Kasumi-1 (cell line): Measurements from ENCODE around the gene MAPRE2.

Experiments
- DNase-seq, 2 experiments: peaks; one replicate each; lab custom pipeline; 2025; lab: John Stamatoyannopoulos, UW

The MAPRE2 gene

GRCh38 chr18:35038029-35038428 is 3.2 kb upstream of the MAPRE2 start:
- no peak for DNase-seq

DNA sequence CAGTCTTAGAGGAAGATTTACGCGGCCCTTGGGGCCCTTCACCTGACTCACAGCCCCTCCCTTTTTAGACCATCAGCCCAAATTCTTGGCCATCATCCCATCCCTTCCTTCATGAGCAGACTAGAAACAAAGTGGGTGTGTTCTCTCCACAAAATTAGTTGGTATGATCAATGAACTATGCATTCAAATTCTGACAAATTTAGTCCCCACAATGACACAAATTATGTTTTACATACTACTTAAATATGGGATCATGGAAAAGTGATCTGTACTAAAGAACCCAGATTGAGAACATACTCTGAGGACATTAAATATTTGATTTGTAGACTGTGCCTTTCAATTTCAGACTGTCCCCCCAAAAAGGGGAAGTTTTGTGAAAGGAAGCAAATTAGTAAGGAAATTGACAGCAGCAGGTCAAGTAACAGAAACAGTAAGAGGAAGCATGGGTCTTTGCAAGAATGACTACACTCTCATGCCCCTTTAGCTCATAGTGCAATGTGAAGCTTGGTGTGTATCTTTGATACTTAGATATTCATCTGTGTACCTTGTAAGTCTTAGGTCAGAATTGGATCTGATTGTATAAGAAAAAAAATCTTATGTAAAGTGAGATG is 2.2 kb upstream of the MAPRE2 start:
- peak; percentile 93 to 94 for DNase-seq

DNA sequence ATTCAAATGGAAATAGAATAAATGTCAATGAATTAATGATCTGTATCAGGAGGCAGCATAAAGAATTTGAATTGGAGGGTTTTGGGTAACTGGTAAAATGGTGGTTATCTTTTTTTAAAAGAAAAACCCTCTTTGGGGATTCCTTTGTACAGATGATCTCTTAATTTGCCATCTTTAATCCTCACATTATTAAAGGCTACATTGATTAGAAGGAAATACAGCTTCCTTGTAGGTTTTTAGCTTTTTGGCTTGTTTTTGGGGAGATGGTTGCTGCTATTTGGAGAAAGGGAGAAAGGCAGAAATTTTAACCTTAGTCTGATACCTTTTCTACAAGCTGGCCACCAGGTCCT is 600 bp upstream of the MAPRE2 start:
- DNase-seq: peak in 1 of 2 experiments; percentile 44

DNA sequence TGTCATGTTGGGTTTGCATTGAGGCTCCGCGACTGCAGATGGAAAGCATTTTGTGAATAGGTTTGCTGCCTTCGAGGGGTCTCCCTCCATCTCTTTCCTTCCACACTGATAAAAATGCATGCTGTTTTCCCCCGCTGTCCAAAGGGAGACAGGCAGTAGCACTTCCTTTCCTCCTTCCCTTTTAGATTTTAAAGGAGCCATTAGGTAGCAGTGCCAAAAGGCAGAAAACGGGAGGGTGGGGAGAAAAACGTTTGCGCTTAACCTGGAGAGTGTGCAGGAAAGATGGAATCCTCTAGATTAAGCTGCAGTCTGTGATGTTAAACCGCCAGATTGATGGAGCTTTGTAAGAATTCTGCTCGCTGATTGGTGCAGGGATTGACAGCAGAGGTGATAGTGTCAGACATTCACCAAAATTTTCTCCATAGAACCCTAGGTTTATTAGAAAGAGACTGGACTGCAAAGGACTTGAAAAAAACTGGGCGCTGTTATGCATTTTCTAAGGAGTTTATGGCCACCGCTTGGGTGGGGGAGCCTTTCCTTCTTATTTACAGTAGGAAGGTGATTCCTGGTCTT is 688 bp downstream of the MAPRE2 start:
- DNase-seq: peak in 1 of 2 experiments; percentile 37

DNA sequence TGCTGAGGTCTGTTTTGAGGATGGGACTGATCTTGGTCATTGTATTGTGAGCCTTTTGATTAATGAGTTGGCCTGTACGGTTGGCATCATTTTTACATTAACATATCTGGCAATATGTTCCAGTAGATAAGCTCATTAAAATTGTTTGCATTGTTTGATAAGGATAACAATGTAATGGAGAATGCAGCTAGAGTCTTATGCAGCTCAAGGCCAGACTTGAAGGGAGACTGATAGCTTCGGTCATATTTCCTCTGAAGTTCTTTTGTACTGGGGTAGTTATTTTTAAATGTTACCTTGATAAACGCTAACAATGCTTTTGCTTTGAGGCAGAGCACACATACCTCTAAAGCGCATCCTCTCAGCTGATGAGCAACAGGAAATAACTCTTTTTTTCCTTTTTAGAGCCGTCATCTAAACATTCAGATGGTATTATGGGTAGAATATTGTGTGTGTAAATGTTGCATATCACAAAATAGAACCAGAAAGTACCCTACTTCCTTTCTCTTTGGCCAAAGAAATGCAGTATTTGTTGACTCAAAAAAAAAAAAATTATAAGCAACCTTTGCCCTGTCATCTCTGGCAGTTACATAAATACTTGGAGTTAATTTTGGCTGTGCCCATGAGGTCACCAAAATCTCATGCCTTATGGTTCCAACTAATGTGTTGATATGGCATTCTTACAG is 1.3 kb downstream of the MAPRE2 start:
- DNase-seq: no peak

DNA sequence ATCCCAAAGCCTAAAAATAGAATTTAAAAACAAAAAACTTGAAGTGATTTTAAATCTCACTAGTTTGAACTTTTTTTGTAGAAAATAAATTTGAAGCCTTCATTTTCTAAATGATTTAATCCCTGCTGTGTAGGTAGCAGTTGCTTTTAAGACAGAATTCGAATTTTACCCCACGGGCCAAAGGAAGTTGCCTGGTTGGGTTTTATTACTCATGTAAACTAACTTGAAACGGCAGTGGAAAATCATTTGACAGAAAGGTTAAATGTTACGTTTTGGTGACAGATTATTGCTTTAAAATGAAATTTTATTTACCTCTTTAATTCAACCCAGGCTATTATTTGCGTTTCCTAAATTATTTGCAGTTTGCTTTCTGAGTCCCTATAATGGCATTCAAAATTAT is 2.0 kb downstream of the MAPRE2 start:
- DNase-seq: no peak

DNA sequence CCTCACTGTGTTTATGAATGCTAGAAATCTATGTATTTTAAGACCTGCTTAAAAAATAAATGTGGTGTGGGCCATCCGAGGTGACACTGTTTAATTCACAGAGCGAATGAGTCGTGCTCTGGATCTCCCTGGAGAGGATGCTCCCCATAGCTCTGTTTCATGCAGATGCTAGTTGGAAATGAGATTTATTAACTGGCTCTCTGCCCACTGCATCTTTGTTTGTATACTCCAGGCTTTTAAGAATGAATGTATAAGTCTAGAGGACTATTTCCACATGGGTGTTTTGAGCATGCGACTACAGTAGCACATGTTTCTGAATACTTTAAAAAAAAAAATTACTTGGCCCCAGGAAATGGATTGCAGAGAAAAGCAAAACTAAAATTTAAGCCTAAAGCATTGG is 3.9 kb downstream of the MAPRE2 start:
- no peak for DNase-seq

GRCh38 chr18:35045806-35046205 is 4.6 kb downstream of the MAPRE2 start:
- DNase-seq: no peak

DNA sequence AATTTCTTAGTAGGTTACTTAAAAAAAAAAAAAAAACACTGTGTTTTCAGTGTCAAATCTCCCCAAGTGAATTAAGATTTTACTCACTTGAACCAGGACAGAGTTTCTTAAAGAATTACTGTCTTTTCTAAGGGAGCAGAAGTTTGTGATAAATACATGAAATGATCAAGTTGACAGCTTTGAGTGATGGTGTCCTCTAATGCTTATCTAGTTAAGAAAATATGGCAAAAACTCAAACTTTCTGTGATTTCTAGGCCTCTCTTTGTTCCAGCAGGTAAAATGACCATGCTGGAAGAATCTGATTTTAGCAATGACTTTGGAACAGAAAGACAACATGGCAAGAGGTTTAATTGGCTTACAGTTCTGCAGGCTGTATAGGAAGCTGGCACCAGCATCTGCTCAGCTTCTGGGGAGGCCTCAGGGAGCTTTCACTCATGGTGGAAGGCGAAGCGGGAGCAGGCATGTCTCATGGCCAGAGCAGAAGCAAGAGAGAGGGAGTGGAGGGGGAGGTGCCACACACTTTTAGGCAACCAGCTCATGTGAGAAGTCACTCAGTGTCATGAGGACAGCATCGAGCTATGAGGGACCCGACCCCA is 6.6 kb downstream of the MAPRE2 start:
- no peak for DNase-seq

DNA sequence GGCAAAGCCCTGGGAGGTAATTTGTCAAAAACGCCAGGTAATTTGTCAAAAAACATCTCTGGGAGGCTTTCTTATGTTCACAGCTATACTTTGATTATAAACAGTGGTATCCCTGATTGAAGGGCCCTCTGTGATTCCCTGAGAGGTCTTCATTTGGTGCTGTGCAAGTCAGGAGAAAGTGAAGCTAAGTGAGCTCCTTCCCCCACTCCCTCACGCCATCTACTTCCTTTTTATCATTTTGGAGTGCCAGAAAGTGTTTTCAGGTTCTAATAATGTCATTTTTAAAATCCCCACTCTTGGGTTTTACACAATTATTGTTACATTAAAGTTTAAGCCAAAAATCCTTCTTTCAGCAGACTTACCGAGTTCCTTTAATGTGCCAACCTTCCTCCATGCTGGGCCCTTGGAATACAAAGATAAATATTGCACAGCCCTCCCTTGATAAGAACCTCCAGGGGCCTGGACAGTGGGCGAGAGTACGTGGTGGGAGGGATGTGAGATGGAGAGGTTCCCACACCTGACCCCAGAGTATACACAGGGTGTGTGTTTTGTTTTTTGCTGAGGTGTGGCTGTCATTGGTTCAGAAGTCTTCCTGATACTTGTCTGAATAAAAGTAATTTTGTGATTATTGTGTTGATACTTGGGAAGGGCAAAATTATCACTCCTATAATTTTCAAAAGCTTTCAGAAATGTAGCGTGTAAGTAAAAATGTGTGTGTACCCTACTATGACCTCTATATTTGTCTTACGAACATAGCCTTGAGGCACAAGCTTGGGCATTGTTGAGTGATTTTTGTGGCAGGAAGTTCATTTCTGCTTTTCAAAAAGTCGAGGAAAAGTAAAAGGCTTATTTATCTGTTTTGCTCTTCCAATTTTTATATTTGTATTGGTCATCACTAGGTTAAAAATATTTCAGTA is 8.2 kb downstream of the MAPRE2 start:
- peak; percentile 38 to 44 for DNase-seq

- no peak for DNase-seq
Observed at GRCh38 chr18:35050028-35050546, 8.9 kb downstream of the MAPRE2 start.

GRCh38 chr18:35050705-35051195 is 9.5 kb downstream of the MAPRE2 start:
- DNase-seq: peak; percentile 32 to 56

DNA sequence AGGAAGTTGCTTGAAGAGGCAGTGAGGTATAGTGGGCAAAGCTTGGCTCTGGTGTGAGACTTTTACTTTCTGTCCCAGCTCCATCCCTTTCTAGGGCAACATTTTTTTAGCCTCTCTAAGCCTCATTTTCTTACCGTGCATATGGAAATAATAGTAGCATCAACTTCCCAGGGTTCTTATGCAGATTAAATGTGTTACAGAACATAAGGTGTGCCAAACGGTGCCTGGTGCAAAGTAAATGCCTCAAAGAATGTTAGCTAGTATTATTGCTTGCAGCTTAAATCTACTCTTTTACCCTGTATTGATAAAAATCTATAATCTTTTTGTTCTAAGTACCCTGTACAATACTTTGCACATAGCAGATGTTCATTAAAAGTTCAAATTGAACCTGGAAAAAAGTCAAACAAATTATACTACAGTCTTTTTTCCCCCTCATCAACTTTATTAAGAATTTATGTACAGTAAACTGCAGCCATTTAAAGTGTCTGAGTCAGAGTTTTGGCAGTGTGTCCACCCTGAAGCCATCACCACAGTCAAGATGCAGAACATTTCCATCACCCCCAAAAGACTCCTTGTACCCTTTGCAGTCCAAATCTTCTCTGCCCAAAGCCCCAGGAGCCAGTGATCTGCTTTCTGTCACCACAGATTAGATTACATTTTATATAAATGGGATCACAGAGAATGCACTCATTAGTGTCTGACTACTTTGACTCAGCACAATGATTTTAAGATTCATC is 10.6 kb downstream of the MAPRE2 start:
- DNase-seq: no peak

- DNase-seq: no peak
Observed at GRCh38 chr18:35054401-35054800, 13.2 kb downstream of the MAPRE2 start.

DNA sequence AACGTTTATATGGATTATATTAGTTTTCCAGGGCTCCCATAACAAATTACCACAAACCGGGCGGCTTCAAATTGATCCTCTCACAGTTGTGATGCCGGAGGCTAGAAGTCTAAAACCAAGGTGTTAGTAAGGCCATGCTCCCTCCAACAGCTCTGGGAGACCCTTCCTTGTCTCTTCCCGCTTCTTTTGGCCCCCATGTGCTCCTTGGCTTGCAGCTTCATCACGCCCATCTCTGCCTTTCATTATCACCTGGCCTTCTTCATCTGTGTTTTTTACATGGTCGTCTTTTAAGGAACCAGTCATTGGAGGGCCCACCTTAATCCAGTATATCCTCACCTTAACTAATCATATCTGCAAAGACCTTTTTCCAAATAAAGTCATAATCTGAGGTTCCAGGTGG is 13.9 kb downstream of the MAPRE2 start:
- no peak for DNase-seq

GRCh38 chr18:35055726-35056125 is 14.5 kb downstream of the MAPRE2 start:
- no peak for DNase-seq

GRCh38 chr18:35059280-35059927 is 18.2 kb downstream of the MAPRE2 start:
- no peak for DNase-seq

DNA sequence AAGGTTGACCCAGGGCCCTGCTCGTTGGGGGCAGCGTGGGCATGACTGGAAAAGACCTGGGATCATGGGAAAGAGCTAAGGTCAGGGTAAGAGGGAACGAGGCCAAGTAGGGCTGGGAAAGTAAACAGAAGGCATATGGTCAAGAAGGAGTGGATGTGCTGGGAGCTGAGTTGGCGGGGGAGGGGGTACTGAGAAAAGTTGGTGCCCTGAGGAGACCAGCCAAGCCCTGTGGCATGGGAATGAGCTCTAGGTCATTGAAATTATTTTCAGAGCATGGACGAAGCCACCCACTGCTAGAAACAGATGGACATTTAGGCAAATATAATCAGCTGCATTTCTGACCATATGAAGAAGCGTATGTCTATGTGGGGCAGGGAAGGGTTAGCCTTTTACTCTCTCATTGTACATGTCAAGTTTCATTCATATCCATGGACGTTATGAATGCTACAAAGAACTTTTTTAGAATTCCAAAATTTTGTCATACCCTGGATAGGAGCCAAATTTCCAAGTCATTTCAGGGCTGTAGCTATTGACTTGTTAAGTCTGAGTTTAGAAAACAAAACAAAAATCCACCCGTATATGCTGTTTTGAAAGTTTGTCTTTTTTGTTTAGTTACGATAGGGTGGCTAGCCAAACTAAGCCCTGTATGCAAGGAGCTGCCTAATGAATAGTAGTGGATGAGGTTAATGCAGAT is 19.1 kb downstream of the MAPRE2 start:
- DNase-seq: no peak

DNA sequence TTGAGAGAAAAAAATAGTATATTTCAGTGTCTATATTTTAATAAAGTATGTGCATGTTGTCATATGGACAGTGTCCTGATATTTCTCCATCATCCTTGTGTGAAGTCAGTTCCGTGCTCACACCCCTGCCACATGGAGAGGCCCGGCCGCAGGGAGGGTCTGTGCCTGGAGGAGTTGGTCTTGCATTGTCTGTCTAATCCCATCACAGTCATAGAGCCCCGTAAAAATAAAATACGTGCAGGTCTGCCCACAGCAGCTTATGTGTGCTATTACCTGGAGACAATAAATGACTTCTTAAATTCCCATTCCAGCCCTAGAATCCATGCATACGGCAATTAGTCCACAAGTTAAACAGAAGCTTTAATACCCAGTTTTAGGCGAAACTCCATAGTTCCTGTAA is 20.1 kb downstream of the MAPRE2 start:
- DNase-seq: no peak

DNA sequence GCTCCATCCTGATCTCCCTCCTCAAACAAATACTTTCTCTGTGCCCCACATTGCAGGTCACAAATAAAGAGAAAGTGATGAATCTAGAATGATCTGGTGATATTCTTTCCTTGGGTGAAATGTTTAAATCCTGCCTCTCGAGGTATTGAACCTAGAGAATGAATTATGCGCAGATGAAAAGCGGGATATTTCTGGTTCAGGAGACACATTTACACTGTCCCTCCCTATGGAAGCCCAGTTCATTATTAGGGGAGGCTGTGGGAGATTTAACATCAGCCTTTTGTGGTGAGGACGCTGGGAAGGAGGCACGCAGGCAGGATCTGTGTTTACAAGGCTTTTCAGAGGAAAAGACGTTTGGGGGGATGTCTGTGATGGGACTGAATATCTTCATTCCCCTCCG is 20.6 kb downstream of the MAPRE2 start:
- DNase-seq: no peak
